ENCODE results near the gene MTG1.
"Not testable (repeated sequence)": the region's sequence is repeated elsewhere in the genome, so short reads cannot be mapped to it uniquely, and the experiment has no call there.

The MTG1 gene

DNA sequence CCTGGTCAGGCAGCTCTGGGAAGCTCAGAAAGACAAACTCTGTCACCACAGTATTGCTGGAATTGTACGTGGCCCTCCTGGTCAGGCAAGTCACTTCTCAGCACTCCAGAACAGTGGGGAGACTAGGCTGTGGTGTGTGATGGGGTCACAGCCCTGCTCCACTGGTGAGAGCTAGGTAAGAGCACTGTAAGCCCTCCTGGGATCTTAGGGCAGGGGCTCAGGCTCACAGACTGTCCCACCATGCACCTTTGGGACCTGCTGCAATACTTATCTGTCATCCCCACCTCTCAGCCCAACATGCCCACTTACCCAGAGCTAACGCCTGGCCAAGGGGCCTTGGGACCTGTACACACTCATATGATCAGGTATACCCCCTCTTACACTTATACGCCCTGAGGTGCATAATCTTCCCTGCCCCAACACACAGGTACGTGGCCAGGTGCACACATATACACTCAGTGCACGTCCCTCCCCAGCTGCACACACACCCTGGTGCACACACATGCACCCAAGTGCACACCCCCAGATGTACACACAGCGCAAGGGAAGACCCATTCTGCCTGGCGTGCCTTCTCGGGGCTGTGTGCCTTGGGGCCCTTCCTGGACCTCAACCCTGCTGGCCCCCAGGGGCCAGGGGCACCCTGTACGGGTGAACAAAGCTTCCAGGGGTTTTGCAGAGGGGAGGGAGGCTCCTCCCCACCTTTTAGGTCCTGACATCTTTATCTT is 38.1 kb downstream of the MTG1 start:
- DNase-seq: not testable (repeated sequence)

DNA sequence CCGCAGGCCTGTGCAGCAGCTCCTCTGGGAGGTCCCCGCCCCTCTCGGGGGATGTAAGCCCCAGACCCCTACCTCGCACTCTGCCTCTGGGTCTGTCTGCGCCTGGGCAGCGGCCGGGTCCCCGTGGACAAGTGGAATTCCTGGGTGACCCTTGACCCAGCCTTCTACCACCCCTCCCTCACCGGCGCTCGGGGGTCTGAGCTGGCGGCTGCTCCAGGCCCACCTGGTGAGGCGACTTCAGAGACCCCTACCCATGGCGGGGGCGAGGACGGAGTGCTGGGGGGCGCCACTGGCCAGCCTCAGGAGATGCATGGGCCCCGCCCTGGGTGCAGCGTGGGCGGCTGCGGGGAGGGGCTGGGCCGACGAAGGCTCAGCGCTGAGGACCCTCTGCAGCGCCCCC is 38.8 kb downstream of the MTG1 start:
- not testable (repeated sequence) for DNase-seq

DNA sequence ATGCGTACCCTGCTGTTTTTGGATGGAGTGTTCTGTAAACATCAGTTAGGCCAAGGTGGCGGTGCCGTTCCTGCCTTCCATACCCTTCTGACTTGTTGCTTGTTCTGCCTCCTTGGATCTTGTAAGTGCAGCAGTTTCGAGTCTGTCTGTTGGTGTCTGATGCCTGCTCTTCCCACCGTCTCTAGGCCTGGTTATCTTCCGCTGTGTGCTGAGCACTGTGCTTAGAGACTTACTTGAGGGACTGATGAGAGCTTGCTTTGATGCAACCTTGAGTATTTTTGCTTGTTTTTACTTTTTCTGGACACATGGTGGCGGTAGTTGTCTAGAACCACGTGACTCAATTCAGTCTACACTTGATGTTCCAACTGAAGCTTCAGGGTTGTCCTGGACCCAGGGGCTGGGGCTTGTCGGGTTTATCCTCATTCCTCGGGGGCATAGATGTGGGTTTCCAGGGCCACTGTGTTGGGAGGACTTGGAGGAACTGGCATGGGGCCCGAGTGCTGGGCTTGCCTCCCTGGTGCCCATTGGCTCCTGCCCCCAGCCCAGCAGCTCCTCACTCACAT is 44.8 kb downstream of the MTG1 start:
- no peak for DNase-seq

DNA sequence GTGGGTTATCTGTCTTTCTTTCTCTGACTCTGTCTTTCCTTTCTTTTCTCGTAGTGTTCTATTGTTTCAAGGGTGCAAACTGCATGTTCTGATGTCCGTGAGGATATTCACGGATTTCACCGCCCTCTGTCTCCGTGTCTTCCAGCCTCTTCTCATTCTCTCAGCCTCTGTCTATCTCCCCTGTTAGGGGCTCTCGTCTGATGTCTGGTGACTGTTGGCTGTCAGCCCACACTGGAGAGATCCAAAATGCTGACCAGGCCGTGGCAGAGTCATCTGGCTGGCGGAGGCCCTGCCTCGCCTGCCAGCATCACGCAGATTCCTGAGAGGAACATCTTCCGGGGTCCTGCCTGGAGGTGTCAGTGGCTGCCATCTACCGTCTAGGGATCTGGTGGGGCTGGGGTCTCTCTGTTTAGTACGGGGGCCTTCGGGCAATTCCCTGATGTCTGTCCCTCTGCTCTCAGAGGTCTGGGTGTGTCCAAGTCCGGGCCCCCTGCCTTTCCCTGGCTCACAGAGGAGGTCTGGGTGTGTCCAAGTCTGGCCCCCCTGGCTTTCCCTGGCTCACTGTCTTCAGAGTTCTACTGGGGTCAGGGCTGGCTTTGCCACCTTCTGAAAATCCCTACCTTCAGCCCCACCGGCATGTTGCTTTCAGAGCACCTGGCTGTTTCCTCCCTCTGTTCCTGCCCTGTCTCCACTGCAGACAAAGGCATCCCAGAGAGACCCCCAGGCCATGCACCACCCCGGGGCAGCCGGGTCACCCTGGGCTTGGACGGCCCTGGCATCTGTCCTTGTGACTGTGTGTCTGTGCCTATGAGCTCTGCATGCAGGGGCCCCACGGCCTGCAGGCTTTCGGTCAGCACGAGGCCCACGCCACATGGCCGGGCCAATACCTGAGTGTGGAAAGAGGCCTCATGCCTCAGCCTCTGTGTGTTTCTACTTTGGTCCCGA is 45.8 kb downstream of the MTG1 start:
- no peak for DNase-seq

DNA sequence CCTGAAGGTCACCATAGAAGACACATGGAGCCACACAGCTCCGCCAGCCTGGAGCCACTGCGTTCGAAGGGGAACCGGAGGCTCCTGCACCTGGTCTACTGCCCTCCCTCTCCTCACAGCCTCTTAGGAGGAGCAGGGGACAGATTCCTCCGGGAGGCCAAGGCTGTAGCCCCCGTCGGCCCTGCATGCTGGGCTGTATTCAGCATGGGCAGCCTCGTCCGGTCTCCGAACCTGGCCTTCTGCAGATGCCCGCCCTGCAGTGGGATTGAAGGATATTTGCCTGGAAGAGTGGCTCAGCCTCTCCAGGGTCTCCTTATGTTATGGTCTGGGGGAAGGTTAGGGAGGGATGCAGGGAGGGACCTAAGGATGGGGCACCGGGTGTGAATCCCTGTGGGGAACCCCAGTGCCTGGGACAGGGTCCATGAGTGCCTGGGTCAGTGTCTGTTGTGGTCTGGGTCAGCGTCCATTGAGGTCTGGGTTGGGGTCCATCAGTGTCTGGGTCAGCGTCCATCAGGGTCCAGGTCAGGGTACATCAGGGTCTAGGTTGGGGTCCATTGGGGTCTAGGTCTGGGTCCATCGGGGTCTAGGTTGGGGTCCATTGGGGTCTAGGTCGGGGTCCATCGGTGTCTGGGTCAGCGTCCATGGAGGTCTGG is 46.8 kb downstream of the MTG1 start:
- DNase-seq: no peak

DNA sequence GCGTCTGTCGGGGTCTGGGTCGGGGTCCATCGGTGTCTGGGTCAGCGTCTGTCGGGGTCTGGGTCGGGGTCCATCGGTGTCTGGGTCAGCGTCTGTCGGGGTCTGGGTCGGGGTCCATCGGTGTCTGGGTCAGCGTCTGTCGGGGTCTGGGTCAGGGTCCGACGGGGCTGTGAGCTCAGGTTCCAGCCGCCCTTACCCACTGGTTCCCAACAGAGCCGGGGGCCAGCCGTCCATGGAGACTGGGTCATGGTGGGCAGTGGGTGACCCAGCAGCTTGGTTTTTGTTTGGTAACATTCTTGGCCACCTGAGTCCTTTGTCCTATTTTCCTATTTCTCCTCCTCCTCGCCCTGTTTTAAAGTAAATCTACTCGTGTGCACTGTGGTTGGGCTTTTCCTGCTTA is 47.4 kb downstream of the MTG1 start:
- not testable (repeated sequence) for DNase-seq

DNA sequence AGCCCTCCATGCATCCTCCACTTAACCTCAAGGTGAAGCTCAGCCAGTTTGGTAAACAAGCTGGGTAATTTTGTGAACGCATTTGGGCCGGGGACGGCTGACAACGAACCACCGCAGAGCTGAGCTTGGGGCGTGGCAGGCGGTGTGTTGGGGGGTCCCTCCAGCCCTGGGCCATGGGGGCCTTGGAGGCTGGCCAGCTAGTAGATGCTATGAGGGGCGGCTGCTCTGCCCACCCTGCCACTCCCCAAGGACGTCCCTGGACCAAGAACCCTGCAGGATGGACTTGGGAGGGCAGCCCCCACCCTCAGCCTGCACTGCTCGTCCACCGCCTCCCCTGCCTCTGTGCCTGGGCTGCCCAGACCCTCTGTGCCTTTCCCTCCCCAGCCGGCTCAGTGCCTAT is 47.8 kb downstream of the MTG1 start:
- DNase-seq: no peak

DNA sequence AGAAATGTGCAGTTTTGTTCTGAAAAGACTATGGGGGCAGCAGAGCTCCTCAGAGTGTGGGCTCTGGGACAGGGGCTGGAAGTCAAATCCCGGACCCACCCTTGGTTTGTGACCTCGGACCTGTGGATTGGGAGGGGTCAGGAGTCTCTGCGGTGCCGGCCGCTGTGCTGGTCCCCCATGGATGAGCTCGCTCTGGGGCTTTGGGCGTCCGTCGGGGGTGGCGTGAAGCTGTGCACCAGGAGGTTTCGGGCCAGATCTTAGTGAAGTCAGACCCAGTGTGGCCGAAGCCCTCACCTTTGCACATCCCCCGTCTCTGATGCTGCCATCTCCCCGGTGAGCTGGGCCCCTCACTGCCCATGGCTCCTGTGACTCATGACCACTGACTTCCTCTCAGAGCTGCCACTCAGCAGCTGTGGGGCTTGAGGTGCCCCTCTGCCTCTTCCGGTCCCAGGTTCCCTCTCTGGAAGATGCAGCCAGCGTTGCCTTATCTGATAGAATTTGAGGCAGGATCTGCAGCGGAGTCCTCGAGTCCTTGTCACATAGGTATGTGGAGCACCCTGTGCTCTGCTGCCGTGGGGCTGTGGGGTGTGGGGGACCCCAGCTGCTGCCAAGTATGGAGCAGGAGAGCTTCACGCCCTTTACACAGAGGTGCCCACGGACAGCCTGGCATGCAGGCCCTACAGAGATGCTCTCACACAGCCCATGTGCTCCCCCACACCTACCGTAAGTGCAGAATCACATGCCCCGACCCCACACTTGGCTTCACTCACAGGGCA is 48.4 kb downstream of the MTG1 start:
- DNase-seq: no peak

DNA sequence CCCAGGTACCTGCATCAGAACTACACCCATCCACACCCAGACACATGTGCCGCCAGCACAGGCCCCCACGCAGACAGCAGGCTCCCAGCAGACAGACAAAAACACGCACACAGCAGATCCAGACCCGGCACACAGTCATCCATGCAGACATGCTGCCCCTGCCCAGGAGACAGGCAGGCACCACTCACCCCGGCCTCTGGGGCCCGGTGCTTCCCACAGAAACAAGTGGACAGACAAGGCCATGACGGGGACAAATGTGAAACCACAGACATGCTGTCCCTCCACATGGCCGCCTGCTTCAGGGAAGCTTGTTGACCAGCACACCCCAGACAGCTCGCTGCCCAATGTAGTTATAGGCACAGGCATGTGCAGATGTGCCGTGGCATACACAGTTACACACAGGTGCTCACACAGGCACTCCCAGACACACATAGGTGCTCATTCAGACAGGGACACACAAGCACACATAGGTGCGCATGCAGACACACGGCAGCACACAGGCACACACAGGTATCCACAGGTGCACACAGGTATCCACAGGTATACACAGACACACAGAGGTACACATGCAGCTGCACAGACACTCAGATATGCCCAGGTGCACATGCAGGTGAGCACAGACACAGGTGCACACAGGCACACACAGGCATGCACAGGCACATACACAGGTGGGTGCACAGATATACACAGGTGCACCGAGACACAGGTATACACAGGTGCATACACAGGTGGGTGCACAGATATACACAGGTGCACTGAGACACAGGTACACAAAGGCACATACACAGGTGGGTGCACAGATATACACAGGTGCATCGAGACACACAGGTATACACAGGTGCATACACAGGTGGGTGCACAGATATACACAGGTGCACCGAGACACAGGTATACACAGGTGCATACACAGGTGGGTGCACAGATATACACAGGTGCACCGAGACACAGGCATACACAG is 49.3 kb downstream of the MTG1 start:
- DNase-seq: no peak

DNA sequence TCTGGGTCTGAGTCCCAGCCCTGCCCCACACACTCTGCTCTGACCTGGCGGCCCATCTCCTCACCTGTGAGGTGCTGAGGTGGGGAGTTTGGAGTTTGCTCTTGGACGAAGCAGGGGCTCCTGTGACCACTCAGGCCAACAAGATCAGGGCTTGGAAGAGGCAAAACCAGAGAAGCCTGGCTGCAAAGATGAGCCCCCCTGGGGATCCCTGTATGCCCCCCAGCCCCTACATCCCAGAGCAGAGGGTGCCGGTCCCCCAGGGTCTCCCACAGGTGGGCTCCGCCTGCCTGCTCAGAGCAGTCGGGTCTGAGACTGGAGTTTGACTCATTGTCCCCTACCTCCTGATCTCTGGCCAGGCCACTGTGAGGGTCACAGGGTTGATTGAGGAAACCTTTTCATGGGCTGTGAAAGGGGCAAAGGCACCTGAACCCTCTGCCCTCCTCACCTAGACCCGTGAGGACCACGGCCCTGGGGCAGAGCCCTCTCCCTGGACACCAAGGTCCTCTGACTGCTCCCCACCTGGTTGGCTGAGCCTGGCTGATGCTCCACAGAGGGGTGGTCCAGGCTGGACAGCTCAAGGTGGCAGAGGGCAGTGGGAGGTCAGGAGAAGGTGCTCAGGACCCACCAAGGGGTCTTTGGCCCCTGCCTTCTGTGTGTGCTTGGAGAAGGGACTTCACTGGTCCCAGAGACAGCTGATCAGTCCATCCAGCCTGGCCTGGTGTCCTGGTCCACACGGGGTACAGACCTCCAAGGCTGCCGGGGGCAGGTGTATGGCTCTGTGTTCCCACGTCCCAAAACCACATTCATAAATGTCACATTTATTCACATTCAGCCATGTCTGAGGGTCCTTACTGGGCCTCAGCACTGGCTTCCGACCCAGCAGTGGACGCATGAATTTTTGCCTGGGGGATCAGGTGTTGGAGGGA is 50.6 kb downstream of the MTG1 start:
- DNase-seq: no peak

DNA sequence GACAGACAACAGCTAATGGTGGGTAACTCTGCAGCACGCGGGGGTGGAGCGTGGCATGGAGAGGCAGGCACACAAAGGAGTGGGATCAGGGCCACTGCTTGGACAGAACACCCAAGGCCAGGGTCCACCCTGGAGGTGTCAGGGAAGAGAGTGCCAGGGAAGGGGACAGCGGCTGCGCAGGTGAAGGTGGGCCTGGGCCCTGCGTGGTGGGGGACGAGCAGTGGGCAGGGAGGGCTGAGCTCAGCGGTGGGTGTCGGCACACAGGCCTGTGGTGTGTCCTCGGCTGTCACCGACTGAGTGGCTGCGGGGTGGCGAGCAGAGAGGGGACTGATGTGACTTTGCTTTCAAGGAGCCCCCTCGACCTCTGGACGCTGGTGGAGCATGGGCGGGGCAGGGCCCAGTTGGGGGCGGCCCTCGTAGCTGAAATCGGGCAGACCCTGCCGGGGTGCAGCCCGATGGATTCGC is 51.3 kb downstream of the MTG1 start:
- no peak for DNase-seq

DNA sequence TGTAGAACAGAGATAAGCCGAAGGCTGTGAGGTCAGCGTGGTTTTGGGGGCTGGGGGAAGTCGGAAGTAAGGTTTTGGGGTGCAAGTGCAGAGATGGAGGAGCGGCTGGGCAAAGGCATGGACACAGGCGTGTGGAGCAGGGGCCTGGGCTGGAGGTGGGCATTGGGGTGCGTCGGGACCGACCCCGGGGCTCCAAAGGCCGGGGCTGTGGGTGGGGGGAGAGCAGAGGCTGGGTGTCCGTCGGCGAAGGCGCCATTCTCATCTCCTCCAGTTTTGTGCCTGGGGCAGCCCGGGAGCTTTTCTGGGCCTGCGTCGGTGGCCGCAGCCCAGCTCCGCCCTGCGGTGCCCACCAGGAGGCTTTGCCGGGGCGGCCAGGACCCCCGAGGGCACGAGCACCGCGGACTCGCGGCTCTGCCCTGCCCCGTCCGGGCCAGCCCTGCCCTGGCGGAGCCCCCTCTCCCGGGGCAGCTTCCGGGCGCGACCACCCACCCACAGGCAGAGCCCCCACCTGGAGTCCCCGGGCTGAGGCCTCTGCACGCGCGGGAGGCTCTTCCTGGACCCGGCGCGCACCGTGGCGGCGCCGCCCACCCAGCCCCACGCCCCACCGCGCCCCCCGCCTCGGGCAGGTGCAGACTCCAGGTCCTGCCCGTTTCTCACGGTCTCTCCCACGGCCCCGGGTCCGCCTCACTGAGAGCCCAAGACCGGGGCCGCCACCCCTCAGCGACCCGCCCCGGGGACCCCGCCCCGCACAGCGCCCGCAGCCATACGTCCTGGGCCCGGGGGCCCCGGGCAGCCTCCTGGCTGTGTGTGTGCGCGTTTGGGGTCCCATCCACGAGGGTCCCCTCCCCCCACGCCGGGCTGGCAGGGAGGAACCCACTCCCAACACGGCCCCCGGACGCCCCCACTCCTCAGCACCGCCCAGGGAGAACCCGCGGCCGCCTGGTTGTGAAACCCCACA is 52.1 kb downstream of the MTG1 start:
- no peak for DNase-seq

DNA sequence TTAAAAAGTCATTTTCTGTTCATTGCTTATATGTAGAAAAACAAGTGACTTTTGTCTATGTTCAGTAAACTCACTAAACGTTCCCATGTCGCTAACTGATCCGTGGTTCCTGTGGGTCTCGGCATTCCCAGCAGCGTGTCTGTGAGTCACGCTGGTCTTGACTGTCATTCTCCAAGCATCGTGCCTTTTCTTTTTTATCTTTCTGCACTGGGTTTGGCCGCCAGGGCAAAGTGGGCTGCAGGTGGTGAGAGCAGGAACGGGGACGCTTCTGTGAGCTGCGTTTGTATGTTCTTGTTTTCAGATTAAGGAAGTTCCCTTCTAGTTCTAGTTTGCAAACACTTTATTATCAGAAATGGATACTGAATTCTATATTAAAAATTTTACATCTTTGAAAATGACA is 53.0 kb downstream of the MTG1 start:
- no peak for DNase-seq

DNA sequence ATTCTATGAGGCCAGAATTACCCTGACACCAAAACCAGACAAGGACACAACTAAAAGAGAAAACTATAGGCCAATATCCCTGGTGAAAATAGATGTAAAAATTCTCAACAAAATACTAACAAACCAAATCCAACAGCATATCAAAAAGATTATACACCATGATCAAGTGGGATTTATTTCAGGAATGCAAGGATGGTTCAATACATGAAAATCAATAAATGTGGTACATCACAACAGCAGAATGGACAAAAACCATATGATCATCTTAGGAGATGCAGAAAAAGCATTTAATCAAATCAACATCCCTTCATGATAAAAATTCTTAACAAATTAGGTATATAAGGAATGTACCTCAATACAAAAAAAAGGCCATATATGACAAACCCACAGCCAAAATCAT is 54.2 kb downstream of the MTG1 start:
- DNase-seq: no peak

DNA sequence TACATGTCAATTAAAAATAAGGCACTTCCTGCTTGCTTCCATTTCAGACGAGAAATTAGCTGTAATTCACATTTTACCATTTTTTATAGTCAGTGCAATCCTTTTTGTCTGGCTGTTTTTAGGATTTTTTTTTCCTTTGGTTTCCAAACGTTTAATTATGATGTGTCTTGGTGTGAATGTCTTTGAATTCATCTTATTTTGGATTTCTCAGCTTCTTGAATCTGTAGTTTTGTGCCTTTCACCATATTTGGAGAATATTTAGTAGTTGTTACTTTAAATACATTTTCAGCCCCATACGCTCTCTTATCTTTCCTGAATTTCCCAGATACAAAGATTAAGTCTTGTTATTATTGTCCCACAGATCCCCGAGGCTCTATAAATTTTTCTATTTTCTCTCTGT is 57.4 kb downstream of the MTG1 start:
- DNase-seq: no peak

DNA sequence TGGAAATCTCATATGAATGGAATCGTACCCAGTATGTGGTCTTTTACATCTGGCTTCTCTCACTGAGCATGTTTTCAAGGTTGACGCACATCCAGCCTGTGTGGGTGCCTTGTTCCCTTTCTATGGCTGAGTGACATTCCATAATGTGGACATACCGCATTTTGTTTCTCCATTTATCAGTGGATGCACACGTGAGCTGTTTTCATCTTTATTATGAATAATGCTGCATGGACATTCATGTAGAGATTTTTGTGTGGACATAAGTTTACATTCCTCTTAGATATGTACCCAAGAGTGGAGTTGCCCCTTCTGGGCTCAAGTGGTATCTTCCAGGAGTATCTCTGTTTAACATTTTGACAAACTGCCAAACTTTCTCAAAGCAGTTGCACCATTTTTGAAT is 58.5 kb downstream of the MTG1 start:
- no peak for DNase-seq

DNA sequence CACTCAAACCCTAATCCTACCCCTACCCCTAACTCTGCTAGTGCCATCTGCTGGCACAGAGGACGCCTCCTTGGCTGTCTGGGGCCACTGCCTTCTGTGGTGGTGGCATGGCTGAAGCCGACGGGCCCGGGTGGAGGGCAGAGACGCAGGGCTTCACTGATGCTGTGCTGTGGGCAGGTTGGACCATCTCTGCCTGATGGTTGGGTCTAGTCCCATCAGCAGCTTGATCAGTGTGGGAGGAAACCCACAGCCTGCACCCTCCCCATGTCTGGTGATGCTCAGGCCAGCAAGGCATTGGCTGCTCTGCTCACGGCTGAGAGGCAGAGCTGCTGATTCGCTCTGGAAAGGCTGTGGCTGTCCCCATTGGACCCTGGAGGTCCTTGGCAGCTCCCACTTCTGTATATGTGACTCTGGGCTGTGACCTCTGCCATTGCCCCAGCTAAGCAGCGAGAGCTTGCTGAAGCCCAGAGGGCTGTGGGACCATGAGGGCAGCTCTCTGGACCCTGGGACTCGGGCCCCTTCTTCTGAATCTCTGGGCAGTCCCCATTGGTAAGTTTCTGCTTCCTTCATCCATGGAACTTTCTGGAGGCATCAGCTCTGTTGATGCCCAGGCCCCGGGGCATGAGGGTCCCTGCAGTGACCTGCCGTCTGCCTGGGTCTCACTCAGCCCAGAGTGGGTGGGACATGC is 59.7 kb downstream of the MTG1 start, which contains the start of gene SCART1:
Gene SCART1 (plus strand): TSS at position 430 of the 688 bp plus-strand sequence. CDS start 53 bp downstream, at position 483.
- DNase-seq: no peak
